Endothelial cell of umbilical vein (primary cell): ENCODE results near the gene LGALS3. TPM values are rescaled to one million over a fixed set of nuclear protein-coding genes. Genes with fewer than 3 reads are reported as not detected.

Experiments used
- BruUV-seq: library from RNA; stranded (reverse); fragments of 400-500 nt; replicated peaks from 2 replicates; lab custom pipeline; 2021; lab: Mats Ljungman, UMichigan
- CTCF ChIA-PET: fragments of 300-600, 350-600 bp; sonication (Branson Sonifier 250); formaldehyde crosslinking; loops from one replicate; lab custom pipeline; 2021; ENCODE audit warnings: antibody characterized with exemption, inconsistent platforms; lab: Charles Lee
- POLR2A ChIA-PET: fragments of 300-600, 350-600 bp; sonication (Branson Sonifier 250); formaldehyde crosslinking; loops from one replicate; lab custom pipeline; 2021; ENCODE audit warnings: antibody characterized with exemption, inconsistent platforms; lab: Charles Lee
- DNase-seq: peaks from one replicate; pipeline ENCODE4 v3.0.0-alpha.2; 2011; ENCODE audit warnings: low read depth, low spot score
- FAIRE-seq: peaks from 2 replicates; lab custom pipeline; 2011; peaks lifted over from hg19 to GRCh38; lab: Jason Lieb, UNC
- H2AFZ ChIP-seq: 2 replicates; pipeline ENCODE4 v1.6.0; 2012; ENCODE audit warnings: low read depth, low read length, control low read depth, inconsistent platforms
- H3K27ac ChIP-seq: 2 replicates; pipeline ENCODE4 v1.5.1; 2011; ENCODE audit warnings: low read depth, mild to moderate bottlenecking, control low read depth, low read length, moderate library complexity; ENCODE audit not compliant: insufficient read depth
- H3K27me3 ChIP-seq, 2 experiments: 2 replicates each; pipeline versions ENCODE4 v1.6.0 to v1.6.1; 2011; ENCODE audit warnings: low read length in 2 of 2, mixed read lengths in 1 of 2; ENCODE audit not compliant: control insufficient read depth in 2 of 2, insufficient read depth in 2 of 2
- H3K36me3 ChIP-seq, 2 experiments: 2 replicates in 1 of 2; 3 replicates in 1 of 2; pipeline ENCODE4 v1.5.1; 2011; ENCODE audit warnings: low read length in 2 of 2, mild to moderate bottlenecking in 1 of 2, moderate library complexity in 1 of 2; ENCODE audit not compliant: control insufficient read depth in 2 of 2, insufficient read depth in 2 of 2; ENCODE audit errors: extremely low read depth in 1 of 2
- H3K4me1 ChIP-seq: 3 replicates; pipeline ENCODE4 v1.5.1; 2011; ENCODE audit warnings: mild to moderate bottlenecking, low read length; ENCODE audit not compliant: control insufficient read depth, insufficient read depth; ENCODE audit errors: extremely low read depth
- H3K4me2 ChIP-seq: 2 replicates; pipeline ENCODE4 v1.6.1; 2011; ENCODE audit warnings: low read length, control low read depth, mixed read lengths; ENCODE audit not compliant: insufficient read depth
- H3K4me3 ChIP-seq, 3 experiments: fragments of 200-600 bp in 1 of 3; sonication (generic), shearing (Covaris generic) in 1 of 3; replicated peaks in 1 of 3; 2 replicates each; pipeline ENCODE4 v1.5.1; 2011 to 2016; ENCODE audit warnings: control low read depth in 3 of 3, low read length in 3 of 3, mild to moderate bottlenecking in 2 of 3, inconsistent platforms in 1 of 3, low read depth in 1 of 3, moderate library complexity in 1 of 3; ENCODE audit not compliant: insufficient read depth in 1 of 3
- H3K79me2 ChIP-seq: 2 replicates; pipeline ENCODE4 v1.6.0; 2012; ENCODE audit warnings: low read length, inconsistent platforms; ENCODE audit not compliant: control insufficient read depth, insufficient read depth
- H3K9ac ChIP-seq: replicated peaks from 2 replicates; pipeline ENCODE3; 2011; ENCODE audit warnings: low read length, control low read depth; ENCODE audit not compliant: insufficient read depth; ENCODE audit errors: extremely low read depth
- H3K9me1 ChIP-seq: replicated peaks from 3 replicates; pipeline ENCODE4 v1.6.0; 2011; ENCODE audit warnings: mild to moderate bottlenecking, low read length; ENCODE audit not compliant: control insufficient read depth, insufficient read depth; ENCODE audit errors: extremely low read depth
- H3K9me3 ChIP-seq: replicated peaks from 2 replicates; pipeline ENCODE4 v1.5.1; 2012; ENCODE audit warnings: low read length, inconsistent platforms; ENCODE audit not compliant: control insufficient read depth, insufficient read depth
- H4K20me1 ChIP-seq: replicated peaks from 2 replicates; pipeline ENCODE3; 2011; ENCODE audit warnings: mild to moderate bottlenecking, low read length; ENCODE audit not compliant: control insufficient read depth, insufficient read depth; ENCODE audit errors: extremely low read depth
- CTCF ChIP-seq, 2 donors: IDR thresholded peaks; 1 replicate in 1 of 2; 2 replicates in 1 of 2; pipeline ENCODE4 v1.5.1; 2011; ENCODE audit warnings: low read length in 2 of 2, mild to moderate bottlenecking in 2 of 2, moderate library complexity in 2 of 2, control low read depth in 1 of 2, inconsistent platforms in 1 of 2, low read depth in 1 of 2; ENCODE audit not compliant: insufficient read depth in 1 of 2; ENCODE audit errors: extremely low read depth in 1 of 2
- EZH2 ChIP-seq: IDR thresholded peaks from 2 replicates; pipeline ENCODE4 v1.6.1; 2012; ENCODE audit warnings: borderline replicate concordance, low read depth, mild to moderate bottlenecking, moderate library complexity, low read length, inconsistent platforms; ENCODE audit not compliant: severe bottlenecking
- FOS ChIP-seq: IDR thresholded peaks from 2 replicates; pipeline ENCODE4 v1.6.1; 2011; ENCODE audit warnings: mild to moderate bottlenecking, low read length, moderate library complexity, borderline replicate concordance; ENCODE audit not compliant: insufficient read depth
- GATA2 ChIP-seq: IDR thresholded peaks from 2 replicates; pipeline ENCODE4 v1.7.0; 2011; ENCODE audit warnings: low read depth, mild to moderate bottlenecking, moderate library complexity, mixed read lengths, low read length; ENCODE audit not compliant: insufficient read length, insufficient read depth
- JUN ChIP-seq: IDR thresholded peaks from 2 replicates; pipeline ENCODE4 v1.6.1; 2011; ENCODE audit warnings: borderline replicate concordance, low read depth; ENCODE audit not compliant: insufficient read length, insufficient read depth
- MAX ChIP-seq: IDR thresholded peaks from 2 replicates; pipeline ENCODE4 v1.6.1; 2011; ENCODE audit not compliant: insufficient read depth, insufficient read length
- MYC ChIP-seq: IDR thresholded peaks from one replicate; pipeline ENCODE4 v1.6.1; 2011; ENCODE audit warnings: mild to moderate bottlenecking, low read depth, low read length
- POLR2A ChIP-seq: IDR thresholded peaks from 2 replicates; pipeline ENCODE4 v1.6.1; 2012; ENCODE audit warnings: low read depth, mild to moderate bottlenecking, control low read depth, low read length
- POLR2AphosphoS5 ChIP-seq: IDR thresholded peaks from 2 replicates; pipeline ENCODE4 v1.6.1; 2012; ENCODE audit warnings: low read depth, mild to moderate bottlenecking, control low read depth, low read length, moderate library complexity; ENCODE audit not compliant: insufficient read depth
- dilution Hi-C: fragments of 300-500 bp; cut with MboI; formaldehyde crosslinking; loops from one replicate; pipeline ENCODE4 v1.15.0; 2019; ENCODE audit warnings: low sequenced_read_pairs; ENCODE audit not compliant: extremely low pct_ligation_motif_present
- intact Hi-C: fragments of 100-400 bp; cut with micrococcal nuclease; formaldehyde crosslinking; loops from one replicate; pipeline ENCODE4 v1.10.0; 2022
- polyA plus RNA-seq, 4 experiments: library from polyadenylated mRNA; depleted of rRNA in 3 of 4; stranded (reverse) in 3 of 4; unstranded in 1 of 4; fragments of >200 nt; gene quantifications; 2 replicates each; pipeline versions ENCODE4 v1.2.1 to v1.2.3, GENCODE V29; 2011 to 2012; ENCODE audit warnings: missing spikeins in 1 of 4
- total RNA-seq: library from RNA; stranded (reverse); gene quantifications from 2 replicates; pipeline ENCODE4 v1.2.3, GENCODE V29; 2021

The LGALS3 gene
- total and polyA plus RNA-seq, 2 donors (not counting 3 experiments of a cell fraction or from before 2014, with no cell fraction given), result 33.8 to 55.1 TPM

GRCh38 chr14:55170526-55170925 is 41.5 kb downstream of the LGALS3 start:
- no TSS peak for BruUV-seq
- DNase-seq, result no peak
- ChIA-PET POLR2A (no interaction called here), CTCF (no interaction called here)
- Histone ChIP-seq H3K4me3 (no peak overlapping the region), H4K20me1 (no peaks in the 10 kb centered on the region), H3K36me3 (peaks cover 0 to 16% of the 10 kb centered on the region in 2 experiments), H3K4me1 (peaks cover 11% of the 10 kb centered on the region), H2AFZ (no peak overlapping the region), H3K4me2 (no peak overlapping the region), H3K27me3 (no peaks in the 10 kb centered on the region), H3K79me2 (peaks cover 3% of the 10 kb centered on the region), H3K27ac (no peak overlapping the region), H3K9me1 (no peaks in the 10 kb centered on the region), H3K9ac (no peak overlapping the region), H3K9me3 (no peaks in the 10 kb centered on the region)
- TF ChIP-seq POLR2AphosphoS5, result no peak
- no peak for TF ChIP-seq MYC
- no peak for TF ChIP-seq CTCF (IDR thresholded peaks at IDR 0.05; ENCODE audit: extremely low read depth in 1 of 2, insufficient read depth in 1 of 2, low read depth in 1 of 2, low read length in 2 of 2)
- no peak for TF ChIP-seq GATA2
- TF ChIP-seq JUN, result no peak
- TF ChIP-seq FOS, result no peak
- TF ChIP-seq MAX, result no peak
- TF ChIP-seq EZH2, result no peak
- TF ChIP-seq POLR2A, result no peak
- intact Hi-C loops, result no loop called here
- dilution Hi-C loops, result no loop called here
- FAIRE-seq, result no peak
